IMR-90 (cell line): ENCODE data around the gene PCDH12. TPM values are rescaled to one million over a fixed set of nuclear protein-coding genes. Genes with fewer than 3 reads are reported as not detected.

Experiments
- ATAC-seq: fragments of 200-7000 bp; cut with Tn5 transposase; 2 replicates; pipeline ENCODE4 v1.9.1; 2020; ENCODE audit warnings: low read depth, mild to moderate bottlenecking, moderate library complexity
- BruUV-seq: library from RNA; stranded (reverse); fragments of 400-500 nt; replicated peaks from 2 replicates; lab custom pipeline; 2021; lab: Mats Ljungman, UMichigan
- CTCF ChIA-PET: fragments of 300-600 bp; formaldehyde crosslinking; extraction: SDS; loops from one replicate; lab custom pipeline; 2021; ENCODE audit warnings: antibody characterized with exemption; lab: Yijun Ruan, JAX
- POLR2A ChIA-PET: fragments of 300-600 bp; sonication (Branson Sonifier 250); formaldehyde crosslinking; loops from one replicate; lab custom pipeline; 2022; ENCODE audit warnings: antibody characterized with exemption; ENCODE audit not compliant: unreplicated experiment; lab: Charles Lee
- DNase-seq: peaks from one replicate; pipeline ENCODE4 v3.0.0; 2013
- H2AFZ ChIP-seq: replicated peaks from 2 replicates; pipeline ENCODE3; 2013; ENCODE audit warnings: low read length, mild to moderate bottlenecking; ENCODE audit not compliant: poor library complexity
- H2AK5ac ChIP-seq: 2 replicates; pipeline ENCODE4 v1.6.1; 2013; ENCODE audit warnings: low read depth, low read length, inconsistent platforms
- H2AK9ac ChIP-seq: replicated peaks from 2 replicates; pipeline ENCODE3; 2013; ENCODE audit warnings: mild to moderate bottlenecking, low read depth, low read length, moderate library complexity; ENCODE audit not compliant: poor library complexity
- H2BK120ac ChIP-seq: 2 replicates; pipeline ENCODE4 v1.6.1; 2013; ENCODE audit warnings: low read depth, low read length, inconsistent platforms
- H2BK15ac ChIP-seq: 3 replicates; pipeline ENCODE4 v1.6.1; 2013; ENCODE audit warnings: low read depth, low read length, inconsistent platforms
- H2BK20ac ChIP-seq: 2 replicates; pipeline ENCODE4 v1.6.1; 2013; ENCODE audit warnings: low read depth, mild to moderate bottlenecking, inconsistent platforms, low read length, moderate library complexity
- H2BK5ac ChIP-seq: 2 replicates; pipeline ENCODE4 v1.6.1; 2013; ENCODE audit warnings: mild to moderate bottlenecking, low read depth, low read length, inconsistent platforms; ENCODE audit not compliant: poor library complexity, severe bottlenecking
- H3K14ac ChIP-seq: replicated peaks from 2 replicates; pipeline ENCODE4 v1.6.1; 2013; ENCODE audit warnings: low read depth, low read length, inconsistent platforms
- H3K18ac ChIP-seq: 2 replicates; pipeline ENCODE4 v1.6.1; 2013; ENCODE audit warnings: low read depth, low read length, control low read depth
- H3K23ac ChIP-seq: 2 replicates; pipeline ENCODE4 v1.6.1; 2013; ENCODE audit warnings: low read depth, low read length, inconsistent platforms
- H3K27ac ChIP-seq: 2 replicates; pipeline ENCODE4 v1.5.1; 2013; ENCODE audit warnings: mild to moderate bottlenecking, control low read depth, low read length; ENCODE audit not compliant: insufficient read depth
- H3K27me3 ChIP-seq: 2 replicates; pipeline ENCODE4 v1.6.1; 2013; ENCODE audit warnings: low read length; ENCODE audit not compliant: control insufficient read depth, insufficient read depth
- H3K36me3 ChIP-seq: 2 replicates; pipeline ENCODE4 v1.6.1; 2013; ENCODE audit warnings: low read length, mixed read lengths; ENCODE audit not compliant: control insufficient read depth, insufficient read depth
- H3K4ac ChIP-seq: 2 replicates; pipeline ENCODE4 v1.6.1; 2013; ENCODE audit warnings: low read depth, low read length, inconsistent platforms
- H3K4me1 ChIP-seq: 2 replicates; pipeline ENCODE4 v1.6.1; 2013; ENCODE audit warnings: low read length, mixed read lengths; ENCODE audit not compliant: control insufficient read depth, insufficient read depth
- H3K4me2 ChIP-seq: 2 replicates; pipeline ENCODE4 v1.6.1; 2013; ENCODE audit warnings: low read depth, mild to moderate bottlenecking, control low read depth, low read length, moderate library complexity
- H3K4me3 ChIP-seq: 2 replicates; pipeline ENCODE4 v1.5.1; 2013; ENCODE audit warnings: low read depth, mild to moderate bottlenecking, control low read depth, low read length, moderate library complexity; ENCODE audit not compliant: insufficient read depth
- H3K56ac ChIP-seq: 2 replicates; pipeline ENCODE4 v1.6.1; 2013; ENCODE audit warnings: low read length, inconsistent platforms; ENCODE audit not compliant: insufficient read depth; ENCODE audit errors: extremely low read depth
- H3K79me1 ChIP-seq, 2 experiments: 2 replicates each; pipeline ENCODE4 v1.6.1; 2013; ENCODE audit warnings: low read length in 2 of 2, inconsistent platforms in 1 of 2, low read depth in 1 of 2
- H3K9ac ChIP-seq: 2 replicates; pipeline ENCODE4 v1.6.1; 2013; ENCODE audit warnings: low read depth, low read length, control low read depth
- H3K9me1 ChIP-seq: 2 replicates; pipeline ENCODE4 v1.6.1; 2013; ENCODE audit warnings: low read length, inconsistent platforms; ENCODE audit not compliant: insufficient read depth
- H3K9me3 ChIP-seq: 2 replicates; pipeline ENCODE4 v1.6.1; 2013; ENCODE audit warnings: low read length; ENCODE audit not compliant: control insufficient read depth, insufficient read depth
- H4K20me1 ChIP-seq: 2 replicates; pipeline ENCODE4 v1.6.1; 2013; ENCODE audit warnings: low read length, inconsistent platforms; ENCODE audit not compliant: insufficient read depth
- H4K5ac ChIP-seq: 2 replicates; pipeline ENCODE4 v1.6.1; 2013; ENCODE audit warnings: mild to moderate bottlenecking, low read depth, low read length, control low read depth
- H4K8ac ChIP-seq, 2 experiments: 2 replicates each; pipeline ENCODE4 v1.6.1; 2013; ENCODE audit warnings: low read depth in 2 of 2, low read length in 2 of 2, control low read depth in 1 of 2, inconsistent platforms in 1 of 2
- H4K91ac ChIP-seq: 2 replicates; pipeline ENCODE4 v1.6.1; 2013; ENCODE audit warnings: low read depth, low read length, inconsistent platforms; ENCODE audit not compliant: insufficient read depth
- BHLHE40 ChIP-seq: fragments of 150-350 bp; IDR thresholded peaks from 2 replicates; pipeline ENCODE4 v1.6.1; 2016; ENCODE audit warnings: mild to moderate bottlenecking, low read depth, low read length
- CEBPB ChIP-seq: IDR thresholded peaks from 2 replicates; pipeline ENCODE4 v1.6.1; 2012; ENCODE audit warnings: low read depth, low read length, improper control_type of control experiment
- CHD1 ChIP-seq: IDR thresholded peaks from 2 replicates; pipeline ENCODE4 v1.6.1; 2012; ENCODE audit warnings: low read depth, low read length, improper control_type of control experiment
- CTCF ChIP-seq: conservative IDR thresholded peaks from 2 replicates; pipeline ENCODE4 v1.5.1; 2012; ENCODE audit warnings: mild to moderate bottlenecking, low read depth, low read length, improper control_type of control experiment
- ELK1 ChIP-seq: fragments of 150-350 bp; IDR thresholded peaks from 2 replicates; pipeline ENCODE4 v1.6.1; 2016; ENCODE audit warnings: low read depth, mild to moderate bottlenecking, low read length, moderate library complexity, borderline replicate concordance
- FOS ChIP-seq: fragments of 150-350 bp; IDR thresholded peaks from 2 replicates; pipeline ENCODE4 v1.6.1; 2016; ENCODE audit warnings: low read depth, low read length
- MAFK ChIP-seq: IDR thresholded peaks from 2 replicates; pipeline ENCODE4 v1.6.1; 2012; ENCODE audit warnings: low read depth, low read length, improper control_type of control experiment
- MAZ ChIP-seq: IDR thresholded peaks from 2 replicates; pipeline ENCODE4 v1.6.1; 2012; ENCODE audit warnings: low read depth, mild to moderate bottlenecking, low read length, improper control_type of control experiment, moderate library complexity, borderline replicate concordance
- MXI1 ChIP-seq: IDR thresholded peaks from 2 replicates; pipeline ENCODE4 v1.6.1; 2012; ENCODE audit warnings: low read depth, mild to moderate bottlenecking, low read length, moderate library complexity, borderline replicate concordance
- NFE2L2 ChIP-seq: fragments of 150-350 bp; IDR thresholded peaks from 2 replicates; pipeline ENCODE4 v1.6.1; 2016; ENCODE audit warnings: low read depth, mild to moderate bottlenecking, low read length
- POLR2A ChIP-seq: IDR thresholded peaks from 2 replicates; pipeline ENCODE4 v1.6.1; 2012; ENCODE audit warnings: mild to moderate bottlenecking, low read depth, low read length
- RAD21 ChIP-seq: IDR thresholded peaks from 2 replicates; pipeline ENCODE4 v1.6.1; 2012; ENCODE audit warnings: low read length, improper control_type of control experiment
- RCOR1 ChIP-seq: IDR thresholded peaks from 2 replicates; pipeline ENCODE4 v1.6.1; 2012; ENCODE audit warnings: mild to moderate bottlenecking, low read length, improper control_type of control experiment; ENCODE audit not compliant: insufficient replicate concordance
- RFX5 ChIP-seq: IDR thresholded peaks from 2 replicates; pipeline ENCODE4 v1.8.0; 2012; ENCODE audit warnings: low read depth, mild to moderate bottlenecking, low read length, moderate library complexity
- SMC3 ChIP-seq: fragments of 150-350 bp; IDR thresholded peaks from 2 replicates; pipeline ENCODE4 v1.6.1; 2016; ENCODE audit warnings: low read depth, mild to moderate bottlenecking, antibody characterized with exemption, low read length, moderate library complexity
- USF2 ChIP-seq: fragments of 150-350 bp; IDR thresholded peaks from 2 replicates; pipeline ENCODE4 v1.6.1; 2017; ENCODE audit warnings: mild to moderate bottlenecking, antibody characterized with exemption, low read length, low read depth
- WGBS, 2 experiments: methylation state at CpG; one replicate each; pipeline versions ENCODE4 v1.1.5 to v1.1.7; 2013; ENCODE audit warnings: missing lambda C conversion rate in 2 of 2; ENCODE audit not compliant: insufficient read length in 1 of 2; ENCODE audit errors: extremely low coverage in 2 of 2; 5-methylcytosine and 5-hydroxymethylcytosine counted together
- dilution Hi-C: fragments of 300-500 bp; cut with HindIII; formaldehyde crosslinking; loops from one replicate; pipeline ENCODE4 v1.14.3; 2018; ENCODE audit warnings: low sequenced_read_pairs; ENCODE audit not compliant: unreplicated experiment
- in situ Hi-C: fragments of 300-500 bp; cut with MboI; formaldehyde crosslinking; loops from 3 replicates; pipeline ENCODE4 v1.14.3; 2019; ENCODE audit warnings: low sequenced_read_pairs, inconsistent platforms, mixed read lengths
- intact Hi-C: fragments of 100-400 bp; cut with micrococcal nuclease; formaldehyde crosslinking; loops from 2 replicates; pipeline ENCODE4 v1.10.0; 2022
- polyA plus RNA-seq, 3 experiments: library from polyadenylated mRNA; depleted of rRNA; stranded (reverse); fragments of >200 nt; gene quantifications; 2 replicates each; pipeline ENCODE4 v1.2.3, GENCODE V29; 2012; ENCODE audit warnings: low replicate concordance in 1 of 3
- total RNA-seq: library from RNA; depleted of rRNA; stranded (reverse); fragments of >200 nt; gene quantifications from 2 replicates; pipeline ENCODE4 v1.2.3, GENCODE V29; 2012

The PCDH12 gene
- total and polyA plus RNA-seq, 2 of the 4 experiments (the other 2 are of a cell fraction) = 0.02 to 0.18 TPM

- peaks cover 45% of the 10 kb centered on the region for H3K27me3 ChIP-seq
- no peak overlapping the region for H4K8ac ChIP-seq
- no peak overlapping the region for H3K27ac ChIP-seq
- H3K9ac ChIP-seq = no peak overlapping the region
- H3K9me1 ChIP-seq = no peaks in the 10 kb centered on the region; the same call in 1 of the 2 replicates
- no peak overlapping the region for H3K4me2 ChIP-seq
- H3K4me1 ChIP-seq = peaks cover 1% of the 10 kb centered on the region; the same call in 1 of the 2 replicates
- H3K79me1 ChIP-seq = no peaks in the 10 kb centered on the region
- intact Hi-C loops = no loop called here
- no peak overlapping the region for H2AFZ ChIP-seq
- H3K56ac ChIP-seq = no peak overlapping the region
- POLR2A ChIA-PET = no interaction called here
- CTCF ChIA-PET = interaction anchor here (1.2 kb wide), 1 partner anchor 223 kb away, joined by 4 read pairs; no protein-coding TSS in a partner anchor
- no TSS peak for BruUV-seq
- dilution Hi-C loops = no loop called here
- no peak overlapping the region for H3K14ac ChIP-seq
- no peak overlapping the region for H3K18ac ChIP-seq
- in situ Hi-C loops = no loop called here
- TF ChIP-seq BHLHE40 (no peak), NFE2L2 (no peak), SMC3 (no peak), RCOR1 (no peak), CEBPB (no peak), USF2 (no peak), POLR2A (no peak), ELK1 (no peak), MAFK (no peak), FOS (no peak), MAZ (no peak), MXI1 (no peak), CHD1 (no peak), RFX5 (no peak), CTCF (no peak), RAD21 (no peak)
- no CpG with 5 or more reads among the region's 3 CpGs for WGBS, 2 experiments
- no peak overlapping the region for H4K5ac ChIP-seq
- H2BK20ac ChIP-seq = no peak overlapping the region
- no peak overlapping the region for H2BK120ac ChIP-seq
- H3K36me3 ChIP-seq = no peaks in the 10 kb centered on the region
- no peaks in the 10 kb centered on the region for H3K9me3 ChIP-seq
- H4K91ac ChIP-seq = no peak overlapping the region
- H2BK5ac ChIP-seq = no peak overlapping the region
- H3K23ac ChIP-seq = no peak overlapping the region; the same call in 1 of the 2 replicates
- no peak overlapping the region for H2BK15ac ChIP-seq
- no peak for DNase-seq
- H3K4me3 ChIP-seq = no peak overlapping the region
- no peak overlapping the region for H3K4ac ChIP-seq
- no peak for ATAC-seq
- H2AK9ac ChIP-seq = no peak overlapping the region
- no peaks in the 10 kb centered on the region for H4K20me1 ChIP-seq
- H2AK5ac ChIP-seq = no peak overlapping the region
Observed at GRCh38 chr5:141914797-141915196, 43.2 kb downstream of the PCDH12 start.
